NB4 (cell line): ENCODE data around the gene RALB.

Source experiments
- DNase-seq: peaks from one replicate; pipeline ENCODE4 v3.0.0; 2010; ENCODE audit warnings: low read depth
- H3K4me3 ChIP-seq: one replicate; pipeline ENCODE4 v1.5.1; 2011; ENCODE audit warnings: mild to moderate bottlenecking, low read depth, low read length, moderate library complexity
- MYC ChIP-seq: IDR thresholded peaks from 2 replicates; pipeline ENCODE4 v1.6.1; 2011; ENCODE audit warnings: low read depth, low read length
- POLR2A ChIP-seq: IDR thresholded peaks from 2 replicates; pipeline ENCODE4 v1.6.1; 2011; ENCODE audit warnings: mild to moderate bottlenecking; ENCODE audit not compliant: insufficient read length; ENCODE audit errors: extremely low read depth
- TF ChIP-seq, protein P1 (sequence below): IDR thresholded peaks from 2 replicates; pipeline ENCODE4 v1.6.1; 2011; ENCODE audit warnings: low read depth, low read length
- TF ChIP-seq, protein P2 (sequence below): IDR thresholded peaks from one replicate; pipeline ENCODE4 v1.5.1; 2012; ENCODE audit warnings: low read depth, low read length

RALB gene

DNA sequence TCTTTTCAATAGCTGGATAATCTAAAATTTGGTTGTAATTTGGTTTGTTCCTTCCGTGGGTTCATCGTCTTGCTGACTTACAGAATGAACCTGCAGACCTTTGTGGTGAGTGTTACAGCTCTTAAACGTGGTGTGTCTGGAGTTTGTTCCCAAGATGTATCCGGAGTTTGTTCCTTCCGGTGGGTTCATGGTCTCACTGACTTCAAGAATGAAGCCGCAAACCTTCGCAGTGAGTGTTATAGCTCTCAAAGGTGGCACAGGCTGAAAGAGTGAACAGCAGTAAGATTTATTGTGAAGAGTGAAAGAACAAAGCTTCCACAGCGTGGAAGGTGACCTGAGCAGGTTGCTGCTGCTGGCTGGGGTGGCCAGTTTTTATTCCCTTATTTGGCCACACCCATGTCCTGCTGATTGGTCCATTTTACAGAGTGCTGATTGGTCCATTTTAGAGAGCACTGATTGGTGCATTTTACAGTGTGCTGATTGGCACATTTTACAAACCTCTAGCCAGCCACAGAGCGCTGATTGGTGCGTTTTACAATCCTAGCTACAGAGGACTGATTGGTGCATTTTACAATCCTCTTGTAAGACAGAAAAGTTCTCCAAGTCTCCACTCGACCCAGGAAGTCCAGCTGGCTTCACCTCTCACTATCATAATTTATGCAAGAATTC lies 16.6 kb downstream of the RALB start:
- H3K4me3 ChIP-seq: no peak overlapping the region
- no peak for TF ChIP-seq POLR2A
- TF ChIP-seq, protein P1, sequence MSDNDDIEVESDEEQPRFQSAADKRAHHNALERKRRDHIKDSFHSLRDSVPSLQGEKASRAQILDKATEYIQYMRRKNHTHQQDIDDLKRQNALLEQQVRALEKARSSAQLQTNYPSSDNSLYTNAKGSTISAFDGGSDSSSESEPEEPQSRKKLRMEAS: no peak
- TF ChIP-seq MYC: no peak
- TF ChIP-seq, protein P2, sequence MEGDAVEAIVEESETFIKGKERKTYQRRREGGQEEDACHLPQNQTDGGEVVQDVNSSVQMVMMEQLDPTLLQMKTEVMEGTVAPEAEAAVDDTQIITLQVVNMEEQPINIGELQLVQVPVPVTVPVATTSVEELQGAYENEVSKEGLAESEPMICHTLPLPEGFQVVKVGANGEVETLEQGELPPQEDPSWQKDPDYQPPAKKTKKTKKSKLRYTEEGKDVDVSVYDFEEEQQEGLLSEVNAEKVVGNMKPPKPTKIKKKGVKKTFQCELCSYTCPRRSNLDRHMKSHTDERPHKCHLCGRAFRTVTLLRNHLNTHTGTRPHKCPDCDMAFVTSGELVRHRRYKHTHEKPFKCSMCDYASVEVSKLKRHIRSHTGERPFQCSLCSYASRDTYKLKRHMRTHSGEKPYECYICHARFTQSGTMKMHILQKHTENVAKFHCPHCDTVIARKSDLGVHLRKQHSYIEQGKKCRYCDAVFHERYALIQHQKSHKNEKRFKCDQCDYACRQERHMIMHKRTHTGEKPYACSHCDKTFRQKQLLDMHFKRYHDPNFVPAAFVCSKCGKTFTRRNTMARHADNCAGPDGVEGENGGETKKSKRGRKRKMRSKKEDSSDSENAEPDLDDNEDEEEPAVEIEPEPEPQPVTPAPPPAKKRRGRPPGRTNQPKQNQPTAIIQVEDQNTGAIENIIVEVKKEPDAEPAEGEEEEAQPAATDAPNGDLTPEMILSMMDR: no peak
- no peak for DNase-seq

DNA sequence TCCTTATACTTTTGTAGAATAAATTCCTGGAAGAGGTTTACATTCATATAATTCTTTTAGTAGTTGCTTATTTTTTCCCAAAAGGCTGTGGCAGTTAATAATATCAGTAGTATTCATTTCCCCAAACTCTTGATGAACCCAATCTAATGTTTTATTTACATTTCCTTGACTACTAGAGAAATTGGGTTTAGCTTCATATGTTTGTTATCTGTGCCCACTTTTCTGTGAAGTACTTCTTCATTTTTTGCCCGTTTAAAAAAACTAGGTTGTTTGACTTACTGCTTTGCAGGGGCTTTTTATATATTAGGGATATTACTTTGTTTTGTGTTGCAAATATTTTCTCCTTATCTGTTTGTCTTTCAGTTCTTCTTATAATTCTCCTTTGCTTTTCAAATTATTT lies 17.2 kb downstream of the RALB start:
- no peak for DNase-seq
- no peak overlapping the region for H3K4me3 ChIP-seq
- TF ChIP-seq, protein P1: no peak
- TF ChIP-seq POLR2A (no peak), MYC (no peak)
- TF ChIP-seq, protein P2: no peak

DNA sequence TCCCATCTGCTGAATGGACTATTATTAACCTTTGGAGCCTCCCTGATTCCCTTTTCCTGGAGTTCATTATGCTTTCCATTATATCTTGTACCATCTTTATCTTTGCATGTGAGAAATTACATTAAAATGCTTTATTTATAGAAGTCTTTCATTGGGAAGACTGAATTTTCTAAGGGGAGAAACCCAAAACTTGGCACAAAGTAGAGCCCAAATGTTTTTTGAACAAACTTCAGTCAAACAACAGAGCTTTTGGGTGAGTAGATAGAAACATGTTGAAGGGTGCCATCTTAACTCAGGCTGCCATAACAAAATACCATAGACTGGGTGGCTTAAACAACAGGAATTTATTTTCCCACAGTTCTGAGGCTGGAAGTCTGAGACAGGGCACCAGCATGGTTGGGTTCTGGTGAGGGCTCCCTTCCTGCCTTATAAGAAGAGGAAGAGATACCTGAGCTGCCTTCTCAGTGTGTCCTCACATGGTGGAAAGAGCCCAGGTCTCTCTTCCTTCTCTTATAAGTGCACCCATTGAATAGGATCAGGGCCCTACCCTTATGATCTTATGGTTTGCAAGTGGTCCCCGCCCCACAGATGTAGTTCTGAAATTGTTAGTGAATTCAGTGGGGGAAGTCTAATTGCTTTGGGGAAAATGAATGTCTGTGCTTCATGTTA lies 19.2 kb downstream of the RALB start:
- DNase-seq: no peak
- no peak overlapping the region for H3K4me3 ChIP-seq
- TF ChIP-seq MYC: no peak
- TF ChIP-seq POLR2A: no peak
- TF ChIP-seq, protein P1: no peak
- TF ChIP-seq, protein P2: no peak

DNA sequence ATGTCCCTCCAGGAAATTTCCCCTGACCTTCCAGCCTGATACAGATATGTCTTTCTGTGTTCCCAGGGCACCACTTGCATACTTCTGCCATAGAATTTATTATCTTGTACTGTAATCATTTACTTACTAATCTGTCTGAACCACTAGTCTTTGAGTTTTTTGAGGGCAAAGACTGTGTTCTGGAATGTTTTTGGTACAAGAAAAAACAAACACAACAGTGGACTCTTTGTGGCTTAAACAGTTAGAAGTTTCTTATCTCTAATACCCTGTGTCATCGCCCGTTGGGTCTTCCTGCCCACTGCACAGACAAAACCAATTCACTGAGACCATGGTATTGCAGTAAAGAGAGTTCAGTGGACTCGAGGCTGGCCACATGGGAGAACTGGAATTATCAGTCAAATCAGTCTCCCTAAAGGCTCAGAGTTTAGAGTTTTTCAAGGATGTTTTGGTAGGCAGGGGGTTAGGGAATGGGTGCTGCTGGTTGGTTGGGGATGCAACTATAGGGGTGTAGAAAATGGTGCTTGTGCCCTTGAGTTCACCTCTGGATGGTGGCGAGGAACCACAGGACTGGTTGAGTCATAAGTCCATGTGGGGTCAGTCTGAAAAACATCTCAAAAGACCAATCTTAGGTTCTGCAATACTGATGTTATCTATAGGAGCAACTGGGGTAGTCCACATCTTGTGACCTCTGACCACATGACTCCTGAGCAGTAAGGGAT lies 20.3 kb downstream of the RALB start:
- DNase-seq: peak; percentile 45
- TF ChIP-seq, protein P2: no peak
- TF ChIP-seq POLR2A (no peak), MYC (no peak)
- TF ChIP-seq, protein P1: no peak

DNA sequence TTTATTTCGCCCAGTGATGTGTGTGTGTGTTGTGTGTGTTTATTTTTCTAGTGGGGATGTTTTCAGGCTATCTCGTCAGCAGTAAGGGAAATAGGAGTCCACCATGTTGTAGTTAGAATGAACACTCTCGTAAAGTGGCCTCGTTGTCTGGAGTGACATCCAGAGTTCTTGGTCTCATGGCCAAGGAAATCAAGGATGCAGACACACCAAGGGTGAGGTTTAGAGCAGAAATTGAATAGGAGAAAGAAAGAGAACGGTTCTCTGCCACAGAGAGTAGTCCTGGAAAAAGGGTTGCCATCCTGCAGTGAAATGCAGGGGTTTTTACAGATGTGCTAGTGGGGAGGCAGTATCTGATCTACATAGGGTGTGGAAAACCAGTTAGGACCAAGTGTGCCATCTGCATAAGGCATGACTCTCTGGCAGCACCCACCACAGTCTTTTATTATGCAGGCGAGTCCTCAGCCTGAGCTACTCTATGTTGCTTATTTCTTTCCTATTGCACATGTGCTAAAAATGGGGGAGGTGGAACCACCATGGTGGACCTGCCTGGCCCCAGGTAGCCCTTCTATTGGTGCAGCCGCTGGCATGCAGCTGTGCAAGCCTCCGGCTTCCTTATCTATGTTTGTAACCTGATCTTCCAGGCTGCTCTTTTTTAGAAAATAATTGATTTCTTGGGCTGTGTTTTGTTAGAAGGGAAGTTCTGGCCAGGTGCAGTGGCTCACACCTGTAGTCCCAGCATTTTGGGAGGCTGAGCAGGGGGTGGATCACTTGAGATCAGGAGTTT lies 23.2 kb downstream of the RALB start:
- no peak overlapping the region for H3K4me3 ChIP-seq
- no peak for DNase-seq
- TF ChIP-seq, protein P1: no peak
- TF ChIP-seq MYC (no peak), POLR2A (no peak)
- TF ChIP-seq, protein P2: no peak

More for the DNA sequence above, 20.3 kb downstream of the RALB start:
- no peak overlapping the region for H3K4me3 ChIP-seq
